Cardiac muscle cell (in vitro differentiated cells and primary cell): ENCODE results near the gene SGSH. TPM values are rescaled to one million over a fixed set of nuclear protein-coding genes. Genes with fewer than 3 reads are reported as not detected.

ENCODE experiments used
- DNase-seq, 2 donors: peaks; one replicate each; pipeline versions ENCODE4 v3.0.0 to v3.0.0-alpha.2; 2010 to 2017; ENCODE audit warnings: low read depth in 1 of 2, low spot score in 1 of 2
- H3K27ac ChIP-seq: fragments of 200-600 bp; sonication (generic); 2 replicates; pipeline ENCODE4 v1.5.1; 2016
- H3K27me3 ChIP-seq: fragments of 200-600 bp; sonication (generic); 2 replicates; pipeline ENCODE4 v1.6.0; 2016; ENCODE audit warnings: control low read depth
- H3K36me3 ChIP-seq: fragments of 200-600 bp; sonication (generic); 2 replicates; pipeline ENCODE4 v1.5.1; 2016; ENCODE audit warnings: control low read depth
- H3K4me1 ChIP-seq: fragments of 200-600 bp; sonication (generic); 2 replicates; pipeline ENCODE4 v1.8.1; 2017; ENCODE audit warnings: low read depth, mild to moderate bottlenecking, mixed run types
- H3K4me3 ChIP-seq: fragments of 200-600 bp; sonication (generic); 2 replicates; pipeline ENCODE4 v1.5.1; 2016; ENCODE audit warnings: mild to moderate bottlenecking
- H3K9me3 ChIP-seq: fragments of 200-600 bp; sonication (generic); 2 replicates; pipeline ENCODE4 v1.5.1; 2017; ENCODE audit warnings: low read depth, mild to moderate bottlenecking, control low read depth
- polyA plus RNA-seq: library from polyadenylated mRNA; unstranded; fragments of >200 nt; fragmentation: Nextera tagmentation; extraction: Ambion mirVana; gene quantifications from 2 replicates; pipeline ENCODE4 v1.2.1, GENCODE V29; 2016
- total RNA-seq: library from RNA; depleted of rRNA; stranded (reverse); fragments of >200 nt; gene quantifications from 2 replicates; pipeline ENCODE4 v1.2.3, GENCODE V29; 2016
- TF ChIP-seq, protein P1 (sequence below): IDR thresholded peaks from 2 replicates; pipeline ENCODE4 v1.5.1; 2012; ENCODE audit warnings: low read depth, mild to moderate bottlenecking, low read length

The SGSH gene
- total and polyA plus RNA-seq, 2 experiments from 2014 or later, result 56.6 to 63.2 TPM

DNA sequence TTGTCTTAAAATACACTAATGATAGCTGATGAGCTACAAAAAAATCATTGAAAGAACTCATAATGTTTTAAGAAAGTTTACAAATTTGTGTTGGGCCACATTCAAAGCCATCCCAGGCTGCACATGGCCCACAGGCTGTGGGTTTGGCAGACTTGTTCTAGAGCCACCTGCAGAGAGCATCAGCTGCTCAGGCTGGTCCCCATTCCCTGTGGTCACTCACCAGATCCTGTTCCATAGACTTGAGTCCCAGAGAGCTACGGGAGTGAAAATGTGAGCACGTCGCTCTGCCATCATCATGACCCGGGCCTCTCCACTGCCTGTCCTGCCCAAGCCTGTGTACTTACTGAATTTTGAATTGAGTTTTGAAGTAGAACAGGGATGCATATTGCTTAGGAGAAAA is 7.0 kb upstream of the SGSH start:
- Histone ChIP-seq H3K36me3 (no peaks in the 10 kb centered on the region), H3K27me3 (no peaks in the 10 kb centered on the region), H3K9me3 (no peaks in the 10 kb centered on the region), H3K27ac (no peak overlapping the region), H3K4me3 (no peak overlapping the region), H3K4me1 (no peaks in the 10 kb centered on the region)
- no peak for DNase-seq
- TF ChIP-seq, protein P1, sequence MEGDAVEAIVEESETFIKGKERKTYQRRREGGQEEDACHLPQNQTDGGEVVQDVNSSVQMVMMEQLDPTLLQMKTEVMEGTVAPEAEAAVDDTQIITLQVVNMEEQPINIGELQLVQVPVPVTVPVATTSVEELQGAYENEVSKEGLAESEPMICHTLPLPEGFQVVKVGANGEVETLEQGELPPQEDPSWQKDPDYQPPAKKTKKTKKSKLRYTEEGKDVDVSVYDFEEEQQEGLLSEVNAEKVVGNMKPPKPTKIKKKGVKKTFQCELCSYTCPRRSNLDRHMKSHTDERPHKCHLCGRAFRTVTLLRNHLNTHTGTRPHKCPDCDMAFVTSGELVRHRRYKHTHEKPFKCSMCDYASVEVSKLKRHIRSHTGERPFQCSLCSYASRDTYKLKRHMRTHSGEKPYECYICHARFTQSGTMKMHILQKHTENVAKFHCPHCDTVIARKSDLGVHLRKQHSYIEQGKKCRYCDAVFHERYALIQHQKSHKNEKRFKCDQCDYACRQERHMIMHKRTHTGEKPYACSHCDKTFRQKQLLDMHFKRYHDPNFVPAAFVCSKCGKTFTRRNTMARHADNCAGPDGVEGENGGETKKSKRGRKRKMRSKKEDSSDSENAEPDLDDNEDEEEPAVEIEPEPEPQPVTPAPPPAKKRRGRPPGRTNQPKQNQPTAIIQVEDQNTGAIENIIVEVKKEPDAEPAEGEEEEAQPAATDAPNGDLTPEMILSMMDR, result no peak

DNA sequence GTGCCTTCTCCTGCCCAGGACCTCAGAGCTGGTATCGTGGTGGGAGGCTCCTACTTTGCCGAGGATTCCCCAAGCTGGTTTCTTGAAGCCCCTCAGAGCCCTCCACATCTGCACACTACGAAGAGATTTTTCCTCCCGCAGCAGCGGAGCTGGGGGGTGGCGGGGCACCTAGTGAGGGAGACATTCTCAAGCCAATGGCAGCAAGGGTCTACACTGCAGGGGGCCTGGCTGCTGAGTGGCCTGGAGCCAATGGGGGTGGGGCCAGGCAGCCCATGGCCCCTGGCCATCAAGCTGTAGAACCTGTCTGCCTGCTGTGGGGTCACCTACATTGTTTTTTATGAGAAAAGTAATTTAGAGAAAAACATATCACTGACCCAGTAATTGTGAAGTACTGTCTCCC is 5.1 kb upstream of the SGSH start:
- no peak for DNase-seq
- no peaks in the 10 kb centered on the region for H3K36me3 ChIP-seq
- H3K4me3 ChIP-seq, result no peak overlapping the region
- no peaks in the 10 kb centered on the region for H3K4me1 ChIP-seq
- no peaks in the 10 kb centered on the region for H3K9me3 ChIP-seq
- H3K27ac ChIP-seq, result no peak overlapping the region
- no peaks in the 10 kb centered on the region for H3K27me3 ChIP-seq
- TF ChIP-seq, protein P1, result no peak

DNA sequence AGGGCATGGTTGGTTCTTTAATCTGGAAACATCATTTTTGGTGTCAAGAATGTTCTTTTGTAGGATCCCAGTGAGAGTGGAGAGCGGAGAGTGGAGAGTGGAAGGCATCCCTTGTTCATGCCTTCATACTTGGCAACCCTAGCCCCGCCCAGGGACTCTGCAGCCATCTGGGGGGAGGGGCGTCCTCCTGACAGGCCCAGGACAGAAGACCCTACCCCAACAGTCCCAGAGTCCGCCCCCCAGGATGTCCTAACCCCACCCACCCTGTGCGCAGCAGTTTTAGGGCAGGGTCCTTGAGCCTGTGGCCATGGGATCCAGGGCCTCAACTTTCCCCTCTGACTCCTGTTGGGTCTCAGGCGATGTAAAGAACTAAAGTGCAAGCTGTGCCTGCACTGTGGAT is 4.5 kb upstream of the SGSH start:
- DNase-seq, result no peak
- H3K27ac ChIP-seq, result no peak overlapping the region

DNA sequence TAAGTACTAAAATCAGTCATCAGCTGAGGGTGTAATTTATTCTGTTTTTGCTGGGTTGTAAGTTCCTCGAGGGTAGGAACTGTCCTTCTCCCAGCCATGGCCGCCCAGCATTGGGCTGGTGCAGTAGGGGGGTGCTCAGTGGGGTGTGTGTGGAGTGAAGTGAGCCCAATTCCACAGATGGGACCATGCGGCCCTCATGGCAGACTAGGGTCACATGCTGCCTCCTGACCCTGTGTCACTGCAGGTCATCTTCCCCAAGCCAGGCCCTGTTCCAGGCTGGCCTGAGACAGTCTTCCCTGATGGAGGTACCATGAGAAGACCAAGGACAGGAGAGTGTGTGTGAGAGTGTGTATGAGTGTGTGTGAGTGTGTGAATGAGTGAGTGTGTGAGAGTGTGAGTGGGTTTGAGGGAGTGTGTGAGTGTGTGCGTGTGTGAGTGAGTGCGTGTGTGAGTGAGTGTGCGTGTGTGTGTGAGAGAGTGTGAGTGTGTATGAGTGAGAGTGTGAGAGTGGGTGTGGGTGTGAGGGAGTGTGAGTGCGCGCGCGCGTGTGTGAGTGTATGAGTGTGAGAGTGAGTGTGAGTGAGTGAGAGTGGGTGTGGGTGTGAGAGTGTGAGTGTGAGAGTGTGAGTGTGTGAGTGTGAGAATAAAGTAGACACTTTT is 3.8 kb upstream of the SGSH start:
- Histone ChIP-seq H3K9me3 (no peaks in the 10 kb centered on the region), H3K27ac (no peak overlapping the region), H3K4me3 (no peak overlapping the region), H3K36me3 (no peaks in the 10 kb centered on the region), H3K4me1 (peaks cover 4% of the 10 kb centered on the region), H3K27me3 (no peaks in the 10 kb centered on the region)
- TF ChIP-seq, protein P1, result no peak
- DNase-seq, result no peak

More for the DNA sequence above, 4.5 kb upstream of the SGSH start:
- Histone ChIP-seq H3K27me3 (no peaks in the 10 kb centered on the region), H3K4me3 (no peak overlapping the region), H3K36me3 (no peaks in the 10 kb centered on the region), H3K9me3 (no peaks in the 10 kb centered on the region), H3K4me1 (no peaks in the 10 kb centered on the region)
- TF ChIP-seq, protein P1, result no peak

DNA sequence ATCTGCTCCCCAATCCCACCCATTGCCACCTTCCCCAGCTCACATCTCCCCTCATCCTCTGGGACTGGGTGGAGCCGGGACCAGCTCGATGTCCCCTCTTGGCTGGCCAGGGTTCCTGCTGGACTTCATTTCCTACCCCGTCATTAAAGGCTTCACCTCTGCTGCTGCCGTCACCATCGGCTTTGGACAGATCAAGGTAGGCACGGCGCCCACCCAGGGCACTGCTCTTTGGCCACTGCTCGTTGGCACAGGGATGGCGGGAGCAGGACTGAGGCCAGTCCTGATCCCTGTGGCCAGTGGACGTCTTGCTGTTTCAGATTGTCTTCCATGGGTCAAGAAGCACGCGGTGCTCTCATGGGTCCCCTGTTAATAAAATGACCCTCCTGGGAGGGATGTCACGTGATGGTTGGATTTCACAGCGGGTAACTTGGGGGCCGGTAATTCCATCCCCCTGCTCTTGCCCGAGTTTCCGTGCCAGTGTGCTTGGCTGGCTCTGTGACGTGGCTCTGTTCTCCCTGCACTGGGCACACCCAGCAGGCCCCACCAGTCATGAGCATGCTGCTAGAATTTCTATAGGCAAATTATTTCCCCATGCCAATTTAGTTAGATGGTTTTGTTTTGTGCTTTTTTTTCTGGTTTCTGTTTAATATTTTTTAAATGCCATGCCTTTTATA is 3.1 kb upstream of the SGSH start:
- no peak overlapping the region for H3K27ac ChIP-seq

More for the DNA sequence above, 3.1 kb upstream of the SGSH start:
- TF ChIP-seq, protein P1, result no peak
- Histone ChIP-seq H3K4me3 (no peak overlapping the region), H3K9me3 (no peaks in the 10 kb centered on the region), H3K4me1 (peaks cover 4% of the 10 kb centered on the region), H3K27me3 (no peaks in the 10 kb centered on the region), H3K36me3 (no peaks in the 10 kb centered on the region)
- no peak for DNase-seq
